HS-5 (cell line): ENCODE measurements around the gene MRPL23.

Source experiments
- DNase-seq: peaks from one replicate; pipeline ENCODE4 v3.0.0-alpha.2; 2012; ENCODE audit warnings: low read depth

MRPL23 gene

DNA sequence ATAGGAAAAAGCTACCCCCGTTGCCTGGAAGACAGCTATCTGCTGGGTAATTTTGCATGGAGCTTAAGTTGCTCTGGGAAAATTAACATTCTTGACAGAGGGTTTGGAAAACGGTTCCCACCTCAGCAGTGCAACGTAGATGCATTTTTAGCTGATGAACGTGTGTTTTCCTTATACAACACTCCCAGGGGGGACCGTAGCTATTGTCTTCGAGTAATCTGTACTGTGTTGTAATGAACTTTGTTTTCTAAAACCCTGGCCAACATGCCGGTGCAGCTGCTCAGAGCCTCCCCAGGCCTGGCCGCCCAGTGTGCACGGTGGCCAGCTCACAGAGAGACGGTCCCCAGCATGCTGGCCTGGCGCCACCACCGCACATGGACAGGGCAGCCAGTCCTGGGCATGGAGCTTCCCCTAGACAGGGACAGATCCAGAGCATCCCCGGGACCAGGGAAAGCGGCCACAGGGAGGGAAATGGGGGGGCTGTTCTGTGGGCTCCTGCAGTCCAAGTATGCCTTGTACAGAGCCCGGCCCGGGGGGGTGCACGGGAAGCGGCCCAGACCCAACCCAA is 25.5 kb upstream of the MRPL23 start:
- DNase-seq, result no peak

DNA sequence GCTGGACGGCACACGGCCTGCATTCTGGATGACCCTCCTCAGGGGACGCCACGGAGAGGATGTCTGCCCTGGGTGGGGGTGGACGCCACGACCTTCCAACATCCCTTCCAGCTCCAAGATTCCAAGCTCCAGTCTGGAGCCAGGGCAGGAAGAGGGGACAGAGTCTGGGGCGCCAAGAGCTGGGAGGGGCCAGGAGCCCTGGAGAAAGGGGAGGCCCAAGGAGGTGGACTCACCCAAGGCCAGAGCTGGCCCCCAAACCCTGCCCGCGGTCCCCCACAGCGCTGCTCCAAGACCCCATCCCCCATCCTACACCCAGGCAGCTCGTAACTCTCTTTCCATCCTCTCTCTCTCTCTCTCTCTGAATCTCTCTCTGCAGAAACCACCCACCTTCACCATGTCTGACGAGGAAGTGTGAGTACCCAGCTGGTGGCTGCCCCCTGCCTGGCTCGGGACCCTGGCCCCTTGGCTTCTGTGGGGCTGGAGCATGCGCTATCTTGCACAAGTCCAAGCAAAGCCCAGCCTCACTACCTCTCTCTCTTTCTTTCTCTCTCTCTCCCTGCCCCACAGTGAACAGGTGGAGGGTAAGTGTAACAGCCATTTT is 24.6 kb upstream of the MRPL23 start:
- no peak for DNase-seq

DNA sequence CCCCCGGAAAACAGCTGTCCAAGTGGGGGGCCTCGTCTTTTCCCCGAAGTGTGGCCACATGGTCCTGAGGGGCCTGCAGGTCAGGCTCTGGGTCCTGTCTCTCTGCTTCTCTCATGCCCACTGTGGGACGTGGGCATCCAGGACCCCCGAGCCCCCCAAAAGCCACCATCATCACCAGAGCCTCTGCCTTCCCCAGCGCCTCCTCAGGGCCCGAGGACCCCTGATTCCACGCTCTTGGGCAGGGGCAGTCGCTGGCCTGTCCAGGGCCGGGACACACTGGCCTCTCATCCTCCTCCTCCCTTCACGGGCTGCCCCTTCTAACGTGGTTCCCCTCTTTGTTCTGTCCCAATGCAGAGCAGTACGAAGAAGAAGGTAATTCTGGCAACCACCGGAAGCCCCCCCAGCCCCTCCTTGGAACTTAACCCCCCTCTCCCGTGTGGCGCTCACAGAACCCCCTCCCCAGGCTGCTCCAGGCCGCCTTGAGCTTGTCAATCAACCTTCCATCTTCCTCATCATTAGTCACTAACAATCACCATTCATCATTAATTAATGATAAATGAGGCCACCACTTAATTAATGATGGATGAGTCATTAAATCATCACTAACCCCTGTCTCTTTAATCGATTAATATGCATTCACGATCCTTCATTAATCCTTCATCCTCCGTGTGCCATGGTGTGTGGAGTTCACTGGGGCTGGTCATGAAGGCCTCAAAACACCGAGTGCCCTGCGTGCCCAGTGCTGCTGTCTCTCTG is 23.8 kb upstream of the MRPL23 start:
- no peak for DNase-seq

DNA sequence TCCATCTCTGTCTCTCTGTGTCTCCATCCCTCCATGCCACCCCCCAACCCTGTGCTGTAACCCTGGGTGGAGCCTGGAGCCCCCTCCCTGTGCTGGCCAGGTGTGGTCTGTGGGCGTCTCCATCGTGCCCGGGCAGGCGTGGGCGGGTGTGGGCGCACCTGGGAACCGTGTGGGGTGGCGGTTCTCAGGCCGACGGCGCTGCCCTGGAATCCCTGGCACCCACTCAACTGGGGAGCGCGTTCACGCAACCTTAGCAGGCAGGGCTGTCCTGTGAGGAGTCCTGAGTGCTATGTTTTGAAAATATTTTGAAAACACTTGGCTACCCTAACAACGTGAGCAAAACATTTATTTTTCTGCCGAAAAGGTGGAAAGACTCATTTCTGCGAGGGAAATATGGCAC is 23.0 kb upstream of the MRPL23 start:
- DNase-seq, result no peak

DNA sequence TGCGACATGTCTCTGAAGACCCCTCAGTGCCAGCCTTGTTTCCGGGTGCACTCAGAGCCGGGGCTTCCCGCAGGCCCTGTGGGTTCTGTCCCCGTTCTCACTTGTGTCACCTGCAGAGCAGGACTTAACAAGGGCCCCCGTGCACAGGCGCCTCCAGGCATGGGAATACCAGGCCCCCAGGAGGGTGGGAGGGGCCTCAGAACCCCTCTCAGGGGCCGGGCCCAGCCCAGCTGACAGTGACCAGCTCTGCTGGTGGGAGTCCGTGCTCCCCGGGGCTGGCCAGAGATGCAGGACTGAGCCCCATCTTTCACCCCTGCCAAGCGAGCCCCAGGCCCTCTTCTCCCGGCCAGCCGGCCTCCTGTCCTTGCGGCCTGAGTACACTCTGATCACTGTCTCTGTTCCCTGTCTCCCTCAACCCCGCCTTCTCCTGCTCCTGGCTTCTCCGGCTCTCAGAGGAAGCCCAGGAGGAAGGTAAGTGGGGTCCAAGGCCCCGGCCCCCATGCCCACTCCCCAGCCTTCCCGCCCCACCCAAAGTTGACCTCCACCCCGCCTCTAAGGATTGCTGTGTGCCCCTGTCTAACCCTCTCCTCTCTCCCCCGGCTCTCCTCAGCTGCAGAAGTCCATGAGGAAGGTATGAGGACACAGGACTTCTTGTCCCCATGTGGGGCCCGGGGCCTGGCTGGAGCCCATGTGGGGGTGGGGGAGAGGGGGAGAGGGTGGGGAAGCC is 22.3 kb upstream of the MRPL23 start:
- DNase-seq, result no peak

DNA sequence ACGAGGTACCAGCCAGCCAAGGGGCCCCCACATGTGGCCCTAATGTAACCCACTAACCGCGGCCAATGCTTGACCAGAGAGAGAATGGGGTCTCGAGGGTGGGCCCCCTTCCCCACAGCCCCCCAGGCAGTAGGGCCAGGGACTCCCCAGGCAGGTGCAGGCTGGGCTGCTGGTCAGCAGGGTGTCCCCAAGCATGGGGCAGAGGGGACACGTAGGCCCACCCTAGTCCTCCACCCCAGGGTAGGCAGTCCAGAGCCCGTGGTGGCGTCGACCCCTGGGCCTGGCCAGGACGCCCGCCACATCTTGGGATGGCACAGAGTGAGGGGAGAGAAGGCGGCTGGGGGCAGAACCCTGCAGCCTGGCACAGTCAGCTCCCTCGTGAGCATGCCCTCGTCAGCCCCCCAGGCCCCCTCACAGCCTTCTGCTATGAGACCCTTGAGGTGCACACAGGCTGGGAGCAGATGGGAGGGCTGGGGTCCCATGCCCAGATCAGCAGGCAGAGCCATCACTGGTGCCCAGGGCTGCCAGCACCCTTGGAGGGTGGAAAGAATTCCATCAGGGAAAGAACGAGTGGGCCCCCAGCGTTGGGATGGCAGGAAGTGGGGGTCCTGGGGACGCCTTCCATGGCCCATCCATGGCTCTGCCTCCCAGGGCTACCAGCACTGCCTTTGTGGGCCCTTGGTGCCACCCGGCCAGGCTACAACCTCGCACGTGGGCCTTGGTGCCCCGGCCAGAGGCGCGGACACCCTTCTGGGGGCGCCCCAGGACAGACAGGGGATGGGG is 21.6 kb upstream of the MRPL23 start:
- no peak for DNase-seq

DNA sequence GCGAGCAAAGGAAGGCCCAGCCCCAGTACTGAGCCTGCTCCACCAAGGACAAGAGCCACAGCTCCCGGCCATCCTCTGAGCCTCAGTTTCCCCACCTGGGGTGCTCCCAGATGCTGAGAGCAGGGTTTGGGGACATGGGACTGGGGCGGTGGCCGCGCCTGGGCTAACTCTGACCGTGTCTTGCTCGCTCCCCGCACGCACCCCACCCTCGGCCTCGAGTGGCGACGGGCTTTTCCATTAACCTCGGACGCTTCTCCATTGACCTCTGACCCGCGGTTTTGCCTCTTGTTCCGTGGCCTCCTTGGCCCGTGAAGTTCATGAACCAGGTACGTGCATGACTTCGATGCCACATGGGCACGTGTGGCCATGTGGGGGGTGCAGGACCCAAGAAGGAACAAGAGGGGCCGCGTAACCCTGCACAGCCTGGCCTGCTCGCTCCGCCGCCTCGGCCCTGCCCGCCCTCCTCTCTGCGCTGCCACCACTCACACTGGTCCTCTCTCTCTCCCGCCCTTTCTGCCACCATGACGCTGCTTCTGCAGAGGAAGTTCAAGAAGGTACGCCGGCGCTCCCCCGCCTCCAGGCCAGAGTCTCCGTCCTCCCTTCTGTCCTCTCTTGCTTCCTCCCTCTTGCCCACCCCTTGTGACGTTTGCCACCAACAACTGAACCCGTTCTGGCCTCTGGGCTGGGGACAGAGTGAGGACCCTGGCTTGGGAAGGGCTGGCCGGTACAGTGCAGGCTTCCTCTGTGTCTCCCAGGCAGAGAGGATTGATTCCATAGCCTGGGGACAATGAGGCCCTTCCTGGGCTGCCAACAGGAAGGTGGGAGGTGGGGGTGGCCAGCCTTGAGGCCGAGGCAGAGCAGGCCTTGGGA is 20.7 kb upstream of the MRPL23 start:
- DNase-seq, result no peak

DNA sequence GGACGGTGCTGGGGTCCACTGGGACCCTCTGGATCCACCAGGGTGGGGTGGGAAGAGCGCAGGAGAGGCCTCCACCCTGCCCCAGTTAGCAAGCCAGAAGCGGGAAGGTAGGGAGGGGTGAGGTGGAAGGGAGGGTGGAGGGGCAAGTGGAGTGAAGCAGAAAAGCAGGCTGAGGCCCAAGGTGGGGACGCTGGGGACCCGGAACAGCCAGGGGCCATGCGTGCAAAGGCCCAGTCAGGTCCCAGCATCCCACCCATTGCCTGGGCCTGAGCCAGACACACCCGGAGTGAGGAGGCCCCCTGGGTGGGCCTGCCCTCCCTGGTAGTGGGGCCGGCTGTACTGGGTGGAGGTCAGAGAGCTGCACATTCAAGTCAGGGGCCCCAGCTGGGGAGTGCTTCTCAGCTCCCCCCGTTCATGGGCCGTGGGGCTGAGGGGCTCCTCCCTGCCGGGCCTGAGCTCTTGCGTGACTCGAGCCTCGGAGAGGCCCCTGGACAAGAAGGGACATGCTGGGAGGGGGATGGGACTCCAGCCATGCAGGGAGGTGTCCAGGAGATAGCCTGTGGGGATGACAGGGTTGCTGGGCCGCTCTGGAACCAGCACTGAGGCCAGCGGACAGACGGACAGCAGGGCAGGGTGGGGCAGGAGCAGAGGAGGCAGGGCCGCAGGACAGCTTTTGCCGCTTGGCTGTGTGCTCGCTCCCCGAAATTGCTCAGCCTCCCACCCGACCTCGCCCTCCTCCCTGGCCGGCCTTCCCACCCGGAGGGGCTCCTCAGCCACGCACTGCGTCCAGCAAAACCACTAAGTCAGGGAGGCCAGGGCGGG is 19.9 kb upstream of the MRPL23 start:
- no peak for DNase-seq

DNA sequence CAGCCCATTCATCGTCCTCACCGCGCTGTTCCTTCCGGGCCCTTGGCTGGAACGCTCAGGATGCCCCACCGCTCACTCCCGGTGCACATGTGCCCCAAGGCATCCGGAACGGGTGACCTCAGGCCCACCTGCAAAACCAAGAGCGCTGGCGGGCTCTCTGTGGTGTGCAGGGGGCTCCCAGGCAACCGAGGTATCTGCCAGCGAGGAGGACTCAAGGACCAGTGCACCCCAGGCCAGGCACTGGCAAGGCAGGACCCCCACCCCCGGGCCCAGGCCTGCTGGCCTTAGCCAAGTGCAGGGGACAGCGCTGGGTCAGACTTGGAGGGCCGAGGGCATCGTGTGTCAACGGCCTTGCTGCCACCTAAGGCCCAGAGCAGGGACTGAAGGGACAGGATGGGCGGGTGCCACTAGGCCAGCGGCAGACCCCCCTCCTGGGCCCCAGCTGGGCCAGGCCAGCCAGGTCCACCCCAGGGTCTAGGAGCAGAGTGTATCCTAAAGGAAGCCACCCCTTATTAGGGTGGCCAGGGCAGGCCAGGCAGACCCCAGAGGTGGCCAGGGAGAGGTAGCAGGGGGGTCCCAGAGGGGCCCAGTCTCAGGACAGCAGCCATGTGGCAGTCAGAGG is 19.2 kb upstream of the MRPL23 start:
- DNase-seq, result no peak

DNA sequence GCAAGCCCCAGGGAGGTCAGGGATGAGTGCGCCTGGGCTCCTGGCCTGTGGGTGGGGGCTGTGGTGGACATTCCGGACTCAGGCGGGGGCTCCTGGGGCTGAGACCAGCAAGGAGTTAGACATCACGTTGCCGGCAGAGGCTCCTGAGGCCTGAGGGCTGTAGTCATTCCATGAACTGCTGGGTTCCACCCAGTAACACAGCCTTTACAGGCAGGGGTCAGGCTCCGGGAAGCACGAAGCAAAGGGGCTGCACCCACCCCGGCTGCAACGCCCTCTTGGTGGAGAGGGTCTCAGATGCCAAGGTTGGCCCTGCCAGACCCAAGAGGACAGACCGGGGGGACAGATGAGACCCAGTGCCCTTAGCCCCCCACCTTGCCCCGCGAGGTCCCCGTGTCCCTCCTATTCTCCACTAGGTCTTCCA is 18.7 kb upstream of the MRPL23 start:
- no peak for DNase-seq

DNA sequence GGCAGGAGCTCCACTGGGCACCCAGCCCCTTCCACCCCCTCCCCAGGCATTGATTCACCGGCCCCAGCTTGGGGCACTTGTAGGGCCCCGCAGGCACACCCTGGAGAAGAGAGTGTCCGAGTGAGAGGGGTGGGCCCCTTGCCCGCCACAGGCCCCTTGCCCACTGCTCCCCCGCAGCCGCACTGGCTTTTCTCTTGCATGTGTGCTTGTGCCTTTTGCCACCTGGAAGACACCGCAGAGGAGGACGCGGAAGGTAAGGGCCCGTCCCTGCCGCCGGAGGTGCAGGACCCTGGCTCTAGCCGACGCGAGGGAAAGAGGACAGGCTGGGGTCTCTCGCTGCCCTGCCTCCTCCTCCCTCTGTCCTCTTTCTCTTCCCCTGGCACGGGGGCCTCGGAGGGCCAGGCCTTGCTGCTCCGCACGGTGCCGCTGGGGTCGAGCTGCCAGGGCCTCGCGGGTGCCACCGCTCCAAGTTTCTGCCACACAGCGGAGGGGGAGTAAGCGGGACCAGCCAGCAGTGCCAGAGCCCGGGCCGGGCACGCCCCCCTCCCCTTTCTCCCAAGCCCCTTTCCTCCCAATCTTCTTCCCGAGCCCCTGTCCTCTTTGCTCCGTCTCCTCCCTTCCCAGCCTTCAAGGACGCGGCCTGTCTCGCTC is 18.1 kb upstream of the MRPL23 start:
- DNase-seq, result no peak

DNA sequence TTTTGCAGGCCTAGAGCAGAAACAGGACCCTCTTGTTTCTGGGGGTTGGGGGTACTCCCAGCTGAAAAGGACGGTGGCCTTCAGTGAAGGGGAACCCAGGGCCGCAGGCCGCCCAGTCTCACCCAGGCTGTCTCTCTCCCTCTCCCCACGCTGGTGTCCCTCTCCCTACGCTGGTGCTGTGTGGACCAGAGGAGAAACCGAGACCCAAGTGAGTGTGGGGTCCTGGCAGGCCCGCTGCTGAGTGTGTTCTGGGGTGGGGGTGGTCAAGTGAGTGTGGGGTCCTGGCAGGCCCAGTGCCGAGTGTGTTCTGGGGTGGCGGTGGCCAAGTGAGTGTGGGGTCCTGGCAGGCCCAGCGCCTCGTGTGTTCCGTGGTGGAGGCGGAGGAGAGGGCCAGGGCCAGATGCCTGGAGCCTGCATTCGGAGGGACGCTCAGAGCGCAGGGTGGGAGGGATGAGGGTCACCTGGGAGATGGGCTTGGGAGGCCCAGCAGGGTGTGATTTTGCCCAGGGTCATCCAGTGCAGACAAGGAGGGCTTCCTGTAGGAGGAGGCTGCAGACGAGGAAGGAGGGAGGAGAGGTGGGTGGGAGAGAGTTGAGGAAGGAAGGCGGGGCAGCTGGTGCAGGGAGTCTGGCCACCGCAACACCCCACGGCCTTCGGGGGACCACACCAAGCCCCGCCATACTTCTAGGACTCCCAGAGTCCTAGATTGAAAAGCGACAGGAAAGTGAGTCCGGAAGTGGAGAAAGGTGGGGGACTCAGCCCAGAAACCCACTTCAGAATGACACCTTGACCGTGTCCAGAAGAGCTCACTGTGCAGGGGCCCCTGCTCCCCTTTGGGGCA is 17.3 kb upstream of the MRPL23 start:
- DNase-seq, result no peak

DNA sequence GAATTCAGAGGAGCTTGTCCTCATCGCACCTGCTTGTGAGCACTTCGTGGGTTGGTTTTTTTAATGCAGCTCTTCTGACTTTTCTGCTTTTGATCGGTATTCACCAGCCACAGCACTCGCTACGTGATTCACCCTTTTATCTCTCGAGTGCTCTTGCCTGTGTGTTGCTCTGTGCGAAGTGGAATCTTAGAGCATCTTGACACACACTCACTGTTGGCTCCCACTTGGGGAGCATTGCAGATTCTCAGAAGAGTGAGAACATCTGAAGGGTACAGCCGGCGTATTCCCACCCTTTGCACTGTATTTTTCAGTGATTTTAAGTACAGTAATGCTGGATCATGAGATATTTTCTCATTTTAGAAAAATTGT is 16.7 kb upstream of the MRPL23 start:
- DNase-seq, result no peak

DNA sequence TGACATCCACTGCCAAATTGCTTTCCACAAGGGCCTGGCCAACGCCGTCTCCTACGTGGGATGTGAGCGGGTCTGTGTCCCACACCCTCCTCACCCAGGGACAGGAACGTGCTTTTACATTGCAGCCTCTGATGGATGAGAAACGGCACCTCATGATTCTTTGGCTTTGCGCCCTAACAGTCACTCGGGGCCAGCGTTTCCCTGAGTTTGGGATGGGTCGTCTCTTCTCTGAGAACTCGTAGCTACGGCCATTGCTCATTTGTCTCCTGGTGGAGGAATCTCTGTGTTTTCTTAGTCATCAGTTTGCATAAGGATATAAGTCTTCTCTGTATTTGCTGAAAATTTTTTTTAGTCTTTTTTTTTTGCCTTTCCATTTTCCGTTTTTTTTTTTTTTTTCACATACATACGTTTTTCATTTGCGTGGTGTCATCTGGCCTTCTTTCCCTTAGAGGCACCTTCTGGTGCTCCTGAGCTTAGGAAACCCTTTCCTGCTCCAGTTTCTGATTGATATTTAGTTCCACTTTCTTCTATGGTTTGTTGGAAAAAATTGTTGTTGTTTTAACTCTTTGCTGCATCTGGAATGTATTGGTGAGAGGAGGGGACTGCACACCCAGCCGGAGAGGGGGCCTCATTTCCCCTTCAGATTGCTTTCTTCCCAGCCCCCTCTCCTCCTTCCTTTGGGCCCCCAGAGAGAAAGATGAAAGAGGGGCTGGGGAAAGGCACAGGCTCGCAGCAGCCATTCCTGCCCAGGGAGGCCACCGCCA is 15.6 kb upstream of the MRPL23 start:
- no peak for DNase-seq

DNA sequence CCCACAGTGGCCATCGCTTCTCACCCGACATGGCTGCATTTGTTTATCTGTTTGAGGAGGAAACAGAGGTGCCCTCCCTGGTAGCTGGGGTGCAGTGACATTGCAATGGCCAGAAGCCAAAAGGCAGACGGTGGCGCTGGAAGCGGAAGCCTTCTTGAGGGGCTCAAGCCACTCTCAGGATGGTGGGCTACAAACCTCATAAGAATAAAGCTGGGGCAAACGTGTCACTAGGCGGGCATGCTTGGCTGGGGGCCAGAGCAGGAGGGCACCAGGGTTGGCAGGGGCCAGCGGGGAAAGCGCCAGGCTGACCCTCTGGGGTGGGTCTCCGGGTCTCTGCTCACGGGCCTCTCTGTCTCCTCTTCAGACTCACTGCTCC is 15.0 kb upstream of the MRPL23 start:
- DNase-seq, result no peak

DNA sequence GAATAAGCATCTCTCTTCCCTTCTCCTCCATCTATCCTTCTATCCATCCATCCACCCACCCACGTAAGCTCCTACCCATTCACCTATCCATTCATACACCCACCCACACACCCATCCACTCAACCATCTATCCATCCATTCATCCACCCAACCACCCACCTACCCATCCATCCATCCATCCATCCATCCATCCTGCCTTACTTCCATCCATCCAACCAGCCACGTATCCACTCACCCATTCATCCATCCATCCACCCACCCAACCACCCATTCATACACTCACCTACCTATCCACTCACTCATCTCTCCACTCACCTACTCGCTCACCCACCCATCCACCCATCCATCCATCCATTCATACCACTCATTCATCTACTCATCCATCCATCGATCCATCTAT is 14.5 kb upstream of the MRPL23 start:
- DNase-seq, result no peak

DNA sequence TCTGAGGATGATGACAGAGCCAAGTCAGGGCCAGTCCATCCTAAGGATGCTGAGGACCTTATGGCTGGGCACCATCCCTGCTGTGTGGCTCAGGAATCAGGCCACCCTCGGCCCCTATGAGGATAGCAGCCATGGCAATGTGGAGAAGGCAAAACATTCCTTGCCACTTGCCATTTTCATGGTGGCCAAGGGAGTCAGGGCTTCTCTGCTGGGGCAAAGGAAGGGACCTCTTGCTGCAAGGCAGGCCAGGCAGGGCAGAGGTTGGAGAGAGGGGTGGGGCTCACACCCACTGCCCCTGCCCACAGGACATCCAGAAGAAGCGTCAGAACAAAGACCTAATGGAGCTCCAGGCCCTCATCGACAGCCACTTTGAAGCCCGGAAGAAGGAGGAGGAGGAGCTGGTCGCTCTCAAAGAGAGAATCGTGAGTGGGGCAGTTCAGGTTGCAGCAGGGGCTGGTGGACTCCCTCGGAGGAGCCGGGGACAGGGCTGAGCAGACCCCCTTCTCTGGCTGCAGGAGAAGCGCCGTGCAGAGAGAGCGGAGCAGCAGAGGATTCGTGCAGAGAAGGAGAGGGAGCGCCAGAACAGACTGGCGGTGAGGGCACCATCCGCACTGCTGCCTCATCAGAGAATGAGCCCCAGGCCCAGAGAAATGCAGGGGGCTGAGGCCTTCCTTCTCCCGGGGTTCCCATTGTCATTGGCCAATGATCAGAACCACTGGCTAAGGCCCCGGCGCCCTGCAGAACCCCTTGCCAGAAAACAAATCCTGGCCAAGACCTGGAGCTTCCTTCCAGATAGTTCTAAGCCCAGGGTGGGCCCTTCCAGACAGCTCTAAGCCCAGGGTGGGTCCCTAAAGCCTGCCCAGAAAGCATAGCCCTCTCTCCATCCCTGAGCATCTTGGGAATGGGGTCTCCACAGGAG is 13.5 kb upstream of the MRPL23 start:
- no peak for DNase-seq
